Measurements from ENCODE around the gene ZYG11B. TPM values are rescaled to one million over a fixed set of nuclear protein-coding genes. Genes with fewer than 3 reads are reported as not detected.
"Not testable (repeated sequence)": the region's sequence is repeated elsewhere in the genome, so short reads cannot be mapped to it uniquely, and the experiment has no call there.

ZYG11B gene
- total and polyA plus RNA-seq, 3 donors from 2014 or later: 17.7 to 76.6 (median 73.1) TPM

DNA sequence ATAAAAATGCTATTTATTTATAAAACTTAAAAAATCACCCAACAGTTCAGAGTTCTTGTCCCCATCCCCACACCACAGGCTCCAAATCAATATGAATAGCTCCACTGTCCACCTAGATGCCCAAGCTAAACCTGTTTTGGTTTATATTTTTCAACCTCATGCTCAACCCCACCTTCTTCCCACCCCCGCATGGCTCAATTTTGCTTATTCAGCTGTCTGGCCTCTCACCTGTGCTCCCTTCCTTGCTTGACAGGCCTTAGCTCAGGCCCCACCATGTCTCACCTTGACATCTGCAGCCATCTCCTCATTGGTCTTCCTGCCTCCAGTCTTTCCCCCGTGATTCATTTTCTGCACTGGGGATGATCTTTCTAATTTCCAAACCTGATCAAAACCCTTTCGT lies 45.9 kb upstream of the ZYG11B start:
- Histone ChIP-seq H3K4me1 (no peaks in the 10 kb centered on the region), H3K36me3 (ENCODE audit: low read depth, missing control alignments) (no peaks in the 10 kb centered on the region), H3K9me3 (no peaks in the 10 kb centered on the region), H3K4me3 (no peak overlapping the region), H3K27ac (no peak overlapping the region), H3K27me3 (no peaks in the 10 kb centered on the region)
- no peak for TF ChIP-seq POLR2A (IDR thresholded peaks at IDR 0.05)
- TF ChIP-seq CTCF (IDR thresholded peaks at IDR 0.05): no peak
- DNase-seq: no peak
- WGBS, 2 donors: 86 to 90% methylated on average over 3 of the region's 3 CpGs
- intact Hi-C loops (cut with DNase I; ENCODE audit: low total_unique reads): no loop called here

GRCh38 chr1:52681136-52681535 lies 45.1 kb upstream of the ZYG11B start:
- no peak for DNase-seq
- Histone ChIP-seq H3K9me3 (no peaks in the 10 kb centered on the region), H3K36me3 (ENCODE audit: low read depth, missing control alignments) (no peaks in the 10 kb centered on the region), H3K27me3 (no peaks in the 10 kb centered on the region), H3K27ac (no peak overlapping the region), H3K4me1 (no peaks in the 10 kb centered on the region), H3K4me3 (no peak overlapping the region)
- intact Hi-C loops (cut with DNase I; ENCODE audit: low total_unique reads): no loop called here
- TF ChIP-seq POLR2A (IDR thresholded peaks at IDR 0.05) (no peak), CTCF (IDR thresholded peaks at IDR 0.05) (no peak)
- 71 to 90% methylated on average over 4 of the region's 4 CpGs for WGBS, 2 donors

GRCh38 chr1:52683367-52683940 lies 42.8 kb upstream of the ZYG11B start:
- H3K27me3 ChIP-seq: no peaks in the 10 kb centered on the region
- TF ChIP-seq POLR2A (IDR thresholded peaks at IDR 0.05): no peak
- H3K27ac ChIP-seq: no peak overlapping the region
- WGBS, 2 donors: 90 to 95% methylated on average over 4 of the region's 4 CpGs
- H3K4me1 ChIP-seq: no peaks in the 10 kb centered on the region
- H3K9me3 ChIP-seq: no peaks in the 10 kb centered on the region
- DNase-seq: no peak
- H3K4me3 ChIP-seq: no peak overlapping the region
- intact Hi-C loops (cut with DNase I; ENCODE audit: low total_unique reads): no loop called here
- H3K36me3 ChIP-seq (ENCODE audit: low read depth, missing control alignments): no peaks in the 10 kb centered on the region

DNA sequence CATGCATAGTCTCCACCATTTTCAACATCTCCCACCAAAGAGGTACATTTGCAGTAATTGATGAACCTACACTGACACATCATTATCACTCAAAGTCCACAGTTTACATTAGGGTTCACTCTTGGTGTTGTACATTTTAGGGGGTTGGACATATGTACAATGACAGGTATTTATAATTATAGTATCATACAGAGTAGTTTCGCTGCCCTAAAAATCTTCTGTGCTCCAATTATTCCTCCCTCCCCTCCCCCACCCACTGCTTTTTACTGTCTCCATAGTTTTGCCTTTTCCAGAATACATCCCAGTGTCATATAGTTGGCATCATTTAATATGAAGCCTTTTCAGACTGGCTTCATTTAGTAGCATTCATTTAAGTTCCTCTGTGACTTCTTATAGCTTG lies 41.7 kb upstream of the ZYG11B start:
- H3K27me3 ChIP-seq: no peaks in the 10 kb centered on the region
- no peaks in the 10 kb centered on the region for H3K36me3 ChIP-seq (ENCODE audit: low read depth, missing control alignments)
- intact Hi-C loops (cut with DNase I; ENCODE audit: low total_unique reads): no loop called here
- no peak overlapping the region for H3K4me3 ChIP-seq
- WGBS, 2 donors: 93 to 97% methylated on average over 1 of the region's 1 CpG
- no peaks in the 10 kb centered on the region for H3K9me3 ChIP-seq
- no peak for DNase-seq
- no peak overlapping the region for H3K27ac ChIP-seq
- TF ChIP-seq POLR2A (IDR thresholded peaks at IDR 0.05) (no peak), CTCF (IDR thresholded peaks at IDR 0.05) (no peak)
- no peaks in the 10 kb centered on the region for H3K4me1 ChIP-seq

DNA sequence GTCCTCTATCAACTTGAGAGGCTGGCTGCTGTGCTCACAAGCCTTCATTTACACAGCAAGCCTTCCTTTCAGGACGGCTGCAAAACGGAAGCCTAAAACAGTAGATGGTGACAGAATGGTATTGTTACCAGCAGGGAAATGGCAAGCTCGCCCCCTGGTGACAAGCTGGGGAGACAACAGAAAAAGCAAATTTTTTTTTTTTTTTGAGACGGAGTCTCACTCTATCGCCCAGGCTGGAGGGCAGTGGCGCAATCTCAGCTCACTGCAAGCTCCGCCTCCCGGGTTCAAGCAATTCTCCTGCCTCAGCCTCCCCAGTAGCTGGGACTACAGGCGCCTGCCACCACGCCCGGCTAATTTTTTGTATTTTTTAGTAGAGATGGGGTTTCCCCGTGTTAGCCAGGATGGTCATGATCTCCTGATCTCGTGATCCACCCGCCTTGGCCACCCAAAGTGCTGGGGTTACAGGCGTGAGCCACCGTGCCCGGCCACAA lies 39.9 kb upstream of the ZYG11B start:
- H3K27ac ChIP-seq; H3K9me3 ChIP-seq; H3K4me3 ChIP-seq; intact Hi-C loops (cut with DNase I; ENCODE audit: low total_unique reads); H3K27me3 ChIP-seq; H3K36me3 ChIP-seq (ENCODE audit: low read depth, missing control alignments); H3K4me1 ChIP-seq: not testable (repeated sequence)
- DNase-seq: peak; percentile 76
- WGBS, 2 donors: 65 to 77% methylated on average over 17 of the region's 17 CpGs
- TF ChIP-seq CTCF (IDR thresholded peaks at IDR 0.05): peak; percentile 48 to 84 (median 70)
